Sigmoid colon (tissue), 7 donors: ENCODE data around the gene ATP1B1. TPM values are rescaled to one million over a fixed set of nuclear protein-coding genes. Genes with fewer than 3 reads are reported as not detected.
"Not testable (repeated sequence)": the region's sequence is repeated elsewhere in the genome, so short reads cannot be mapped to it uniquely, and the experiment has no call there.

Source experiments
- DNase-seq: peaks from one replicate; pipeline ENCODE4 v3.0.0-alpha.2; 2019
- H3K27ac ChIP-seq, 4 donors: fragments of 200-600 bp; sonication (generic); one replicate each; pipeline ENCODE4 v1.5.1; 2016 to 2019; ENCODE audit warnings: mild to moderate bottlenecking in 1 of 4
- H3K27me3 ChIP-seq, 3 donors: fragments of 200-600 bp; sonication (generic); one replicate each; pipeline ENCODE4 v1.5.1; 2019; ENCODE audit warnings: mild to moderate bottlenecking in 1 of 3
- H3K36me3 ChIP-seq, 4 donors: fragments of 200-600 bp; sonication (generic); one replicate each; pipeline ENCODE4 v1.5.1; 2016 to 2019
- H3K4me1 ChIP-seq, 4 donors: fragments of 200-600 bp; sonication (generic); one replicate each; pipeline ENCODE4 v1.5.1; 2017 to 2019
- H3K4me3 ChIP-seq, 4 donors: fragments of 200-600 bp; sonication (generic); one replicate each; pipeline ENCODE4 v1.5.1; 2017 to 2019; ENCODE audit warnings: mild to moderate bottlenecking in 2 of 4, moderate library complexity in 1 of 4
- H3K9me3 ChIP-seq, 4 donors: fragments of 200-600 bp in 3 of 4; sonication (generic) in 3 of 4; one replicate each; pipeline versions ENCODE4 v1.5.1 to v1.6.1; 2013 to 2019
- EP300 ChIP-seq, 4 donors: sonication (generic); formaldehyde crosslinking; IDR thresholded peaks; one replicate each; pipeline ENCODE4 v1.6.1; 2017; ENCODE audit warnings: antibody characterized with exemption in 4 of 4
- POLR2A ChIP-seq, 2 donors: fragments of 450-650 bp; IDR thresholded peaks; one replicate each; pipeline ENCODE4 v1.6.1; 2016; ENCODE audit warnings: antibody characterized with exemption in 2 of 2, mild to moderate bottlenecking in 2 of 2, moderate library complexity in 2 of 2
- POLR2AphosphoS5 ChIP-seq, 4 donors: sonication (generic); formaldehyde crosslinking; IDR thresholded peaks; one replicate each; pipeline ENCODE4 v1.6.1; 2017; ENCODE audit warnings: antibody characterized with exemption in 4 of 4
- WGBS, 2 donors: extraction: QIAGEN DNeasy Blood & Tissue Kit; methylation state at CpG; one replicate each; pipeline ENCODE4 v1.1.7; 2013; 5-methylcytosine and 5-hydroxymethylcytosine counted together
- intact Hi-C: fragments of 100-400 bp; cut with DNase I; formaldehyde crosslinking; loops from one replicate; pipeline ENCODE4 v1.15.1; 2023
- polyA plus RNA-seq, 3 donors: library from polyadenylated mRNA; stranded (reverse); fragments of 200-250 nt; gene quantifications; one replicate each; pipeline ENCODE4 v1.2.3, GENCODE V29; 2013
- total RNA-seq, 4 donors: library from RNA; depleted of rRNA; stranded (reverse); fragments of >200 nt; gene quantifications; one replicate each; pipeline ENCODE4 v1.1.0, GENCODE V29; 2016
- TF ChIP-seq, protein P1 (sequence below), 4 experiments: fragments of 450-650 bp in 3 of 4; fragments of 200-600 bp in 1 of 4; IDR thresholded peaks; one replicate each; pipeline ENCODE4 v1.5.1; 2016 to 2019; ENCODE audit warnings: antibody characterized with exemption in 4 of 4, mild to moderate bottlenecking in 3 of 4, moderate library complexity in 2 of 4
- donor health status: healthy with polysubstance abuse.
- donor health status: Bipolar disorder and iron deficiency.
- donor health status: healthy.

The ATP1B1 gene
- total and polyA plus RNA-seq, 7 donors: 54.7 to 259 (median 102) TPM

DNA sequence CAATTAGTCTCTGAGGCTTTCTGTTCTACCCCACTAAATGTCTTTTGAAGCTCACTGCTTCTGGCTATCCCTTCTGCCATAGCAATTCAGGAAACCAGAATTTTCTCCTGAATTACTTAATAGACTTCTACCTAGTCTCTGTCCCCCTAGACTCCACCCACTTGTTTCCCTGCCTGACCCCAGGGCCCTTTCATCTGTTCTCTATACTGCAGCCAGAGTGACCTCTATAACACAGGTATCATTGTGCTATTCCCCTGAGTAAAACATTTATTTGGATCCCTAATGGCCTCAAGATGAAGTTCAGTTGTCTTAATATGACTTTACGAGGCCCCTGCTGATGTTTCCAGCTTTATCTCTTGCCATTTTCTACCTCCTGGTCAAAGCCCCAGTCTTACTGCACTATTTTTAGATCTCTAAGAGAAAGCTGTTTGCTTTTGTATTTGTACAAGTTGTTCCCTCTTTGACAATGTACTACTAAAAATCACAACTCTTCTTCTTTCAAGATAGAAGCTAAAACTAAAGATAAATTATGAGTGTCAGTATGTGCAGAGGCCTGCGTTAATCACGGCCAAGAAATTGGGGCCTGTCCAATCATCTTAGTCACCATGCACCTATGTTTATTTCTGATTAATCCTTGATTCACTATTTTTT is 54.5 kb downstream of the ATP1B1 start:
- DNase-seq: peak; percentile 78
- TF ChIP-seq, protein P1, sequence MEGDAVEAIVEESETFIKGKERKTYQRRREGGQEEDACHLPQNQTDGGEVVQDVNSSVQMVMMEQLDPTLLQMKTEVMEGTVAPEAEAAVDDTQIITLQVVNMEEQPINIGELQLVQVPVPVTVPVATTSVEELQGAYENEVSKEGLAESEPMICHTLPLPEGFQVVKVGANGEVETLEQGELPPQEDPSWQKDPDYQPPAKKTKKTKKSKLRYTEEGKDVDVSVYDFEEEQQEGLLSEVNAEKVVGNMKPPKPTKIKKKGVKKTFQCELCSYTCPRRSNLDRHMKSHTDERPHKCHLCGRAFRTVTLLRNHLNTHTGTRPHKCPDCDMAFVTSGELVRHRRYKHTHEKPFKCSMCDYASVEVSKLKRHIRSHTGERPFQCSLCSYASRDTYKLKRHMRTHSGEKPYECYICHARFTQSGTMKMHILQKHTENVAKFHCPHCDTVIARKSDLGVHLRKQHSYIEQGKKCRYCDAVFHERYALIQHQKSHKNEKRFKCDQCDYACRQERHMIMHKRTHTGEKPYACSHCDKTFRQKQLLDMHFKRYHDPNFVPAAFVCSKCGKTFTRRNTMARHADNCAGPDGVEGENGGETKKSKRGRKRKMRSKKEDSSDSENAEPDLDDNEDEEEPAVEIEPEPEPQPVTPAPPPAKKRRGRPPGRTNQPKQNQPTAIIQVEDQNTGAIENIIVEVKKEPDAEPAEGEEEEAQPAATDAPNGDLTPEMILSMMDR (IDR thresholded peaks at IDR 0.05): no peak
- TF ChIP-seq POLR2A (IDR thresholded peaks at IDR 0.05) (no peak), POLR2AphosphoS5 (IDR thresholded peaks at IDR 0.05) (peak; percentile 70 to 90 (median 86)), EP300 (IDR thresholded peaks at IDR 0.05) (peak; percentile 58 to 91 (median 86))
- 90 to 91% methylated on average over 3 of the region's 3 CpGs for WGBS, 2 donors

DNA sequence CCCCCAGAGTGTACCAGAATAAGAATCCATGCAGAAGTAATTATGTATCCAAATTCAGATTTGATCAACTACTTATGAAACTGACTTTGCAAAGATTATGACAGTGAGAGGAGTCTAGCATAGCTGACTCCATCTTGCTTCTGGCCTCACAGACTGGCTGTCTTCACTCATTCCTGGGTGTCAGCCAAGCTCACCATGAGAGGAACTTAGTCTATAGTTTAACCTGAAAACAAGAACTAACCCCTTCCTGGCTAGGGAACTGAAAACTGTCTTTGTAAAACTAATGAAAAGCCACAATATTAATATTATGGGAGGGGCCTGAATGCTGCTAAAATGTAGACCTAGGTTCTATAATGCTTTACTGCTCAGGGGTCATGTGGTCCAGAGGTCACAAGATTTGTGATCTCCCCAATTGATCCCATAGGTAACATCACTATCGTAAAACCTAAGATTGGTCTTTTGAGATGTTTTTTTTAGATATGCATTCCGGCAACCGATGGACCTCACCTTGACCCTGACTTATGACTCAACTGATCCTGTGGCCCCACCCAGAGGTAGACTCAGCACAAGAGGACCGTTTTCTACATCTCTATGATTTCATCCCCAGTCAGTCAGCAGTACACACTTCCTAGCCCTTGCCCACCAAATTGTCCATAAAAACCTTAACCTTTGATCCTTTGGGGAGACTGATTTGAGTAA is 55.2 kb downstream of the ATP1B1 start:
- DNase-seq: peak; percentile 67
- Histone ChIP-seq H3K27ac (peak overlapping the region; percentile 70 to 82 (median 75)), H3K36me3 (no peaks in the 10 kb centered on the region), H3K4me3 (no peak overlapping the region), H3K27me3 (no peaks in the 10 kb centered on the region), H3K9me3 (no peaks in the 10 kb centered on the region), H3K4me1 (peaks cover 0 to 43% (median 23%) of the 10 kb centered on the region in 4 donors)
- intact Hi-C loops: loop anchor here (5.0 kb wide), 1 partner anchor 46 kb away; no protein-coding TSS in a partner anchor
- WGBS, 2 donors: 31 to 72% methylated on average over 4 of the region's 4 CpGs
- TF ChIP-seq, protein P1 (IDR thresholded peaks at IDR 0.05): no peak
- TF ChIP-seq POLR2A (IDR thresholded peaks at IDR 0.05): no peak
- TF ChIP-seq EP300 (IDR thresholded peaks at IDR 0.05): no peak
- TF ChIP-seq POLR2AphosphoS5 (IDR thresholded peaks at IDR 0.05): no peak

More for the DNA sequence above, 54.5 kb downstream of the ATP1B1 start:
- H3K4me1 ChIP-seq: peaks cover 0 to 45% (median 27%) of the 10 kb centered on the region in 4 donors
- H3K27me3 ChIP-seq: no peaks in the 10 kb centered on the region
- H3K4me3 ChIP-seq: no peak overlapping the region
- intact Hi-C loops: loop anchor here (1.0 to 5.0 kb wide), 2 partner anchors 46 to 55 kb away; partner anchors contain the start of gene ATP1B1
- H3K9me3 ChIP-seq: no peaks in the 10 kb centered on the region
- no peaks in the 10 kb centered on the region for H3K36me3 ChIP-seq
- peak overlapping the region; percentile 70 to 82 (median 75) for H3K27ac ChIP-seq

DNA sequence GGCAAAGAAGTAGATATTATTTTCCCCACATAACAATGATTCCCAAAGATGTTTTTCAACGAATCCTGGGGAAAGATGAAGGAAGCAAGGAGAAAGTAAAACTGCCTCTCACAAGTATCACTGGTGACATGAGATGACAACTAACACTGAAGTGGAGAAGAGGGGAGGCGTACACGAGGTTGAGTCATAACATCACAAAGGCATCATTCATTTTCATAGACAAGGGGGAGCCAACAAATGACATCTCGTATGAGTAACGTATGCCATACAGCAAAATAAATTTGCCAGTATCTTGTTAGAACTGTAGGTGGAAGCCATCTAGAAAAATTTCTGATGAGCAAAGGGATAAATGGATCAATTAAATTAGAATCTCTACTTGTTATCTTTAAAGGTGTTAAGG is 56.6 kb downstream of the ATP1B1 start:
- intact Hi-C loops: loop anchor here (5.0 kb wide), 1 partner anchor 44 kb away; no protein-coding TSS in a partner anchor
- no peak for TF ChIP-seq EP300 (IDR thresholded peaks at IDR 0.05)
- no peak for TF ChIP-seq POLR2AphosphoS5 (IDR thresholded peaks at IDR 0.05)
- TF ChIP-seq, protein P1 (IDR thresholded peaks at IDR 0.05): no peak
- TF ChIP-seq POLR2A (IDR thresholded peaks at IDR 0.05): no peak
- H3K36me3 ChIP-seq: no peaks in the 10 kb centered on the region
- peaks cover 0 to 33% (median 22%) of the 10 kb centered on the region in 4 donors for H3K4me1 ChIP-seq
- no peaks in the 10 kb centered on the region for H3K9me3 ChIP-seq
- DNase-seq: no peak
- H3K27me3 ChIP-seq: no peaks in the 10 kb centered on the region
- no peak overlapping the region for H3K4me3 ChIP-seq
- H3K27ac ChIP-seq: peak overlapping the region in 1 of 4 donors; percentile 8
- WGBS, 2 donors: 70 to 76% methylated on average over 5 of the region's 5 CpGs

DNA sequence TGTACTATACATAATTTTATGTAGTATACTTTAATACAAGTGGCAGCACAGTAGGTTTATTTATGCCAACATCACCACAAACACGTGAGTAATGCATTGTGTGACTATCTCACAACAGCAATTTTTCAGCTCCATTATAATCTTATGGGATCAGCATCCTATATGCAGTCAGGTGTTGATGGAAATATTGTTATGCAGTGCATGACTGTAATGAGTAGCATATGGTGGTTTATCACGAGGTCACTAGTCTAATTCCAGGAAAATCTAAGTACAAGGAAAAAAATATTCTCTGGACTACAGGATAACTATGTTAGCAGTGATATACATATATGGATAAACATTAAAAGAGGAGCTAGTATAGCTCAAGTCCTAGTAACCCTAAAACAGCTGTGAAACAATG is 69.0 kb downstream of the ATP1B1 start:
- DNase-seq: no peak
- no peak overlapping the region for H3K4me3 ChIP-seq
- H3K4me1 ChIP-seq: no peaks in the 10 kb centered on the region
- 59 to 76% methylated on average over 2 of the region's 2 CpGs for WGBS, 2 donors
- no peaks in the 10 kb centered on the region for H3K27me3 ChIP-seq
- intact Hi-C loops: no loop called here
- H3K9me3 ChIP-seq: no peaks in the 10 kb centered on the region
- TF ChIP-seq EP300 (IDR thresholded peaks at IDR 0.05) (no peak), POLR2A (IDR thresholded peaks at IDR 0.05) (no peak), POLR2AphosphoS5 (IDR thresholded peaks at IDR 0.05) (no peak)
- TF ChIP-seq, protein P1 (IDR thresholded peaks at IDR 0.05): no peak
- no peaks in the 10 kb centered on the region for H3K36me3 ChIP-seq
- H3K27ac ChIP-seq: no peak overlapping the region

DNA sequence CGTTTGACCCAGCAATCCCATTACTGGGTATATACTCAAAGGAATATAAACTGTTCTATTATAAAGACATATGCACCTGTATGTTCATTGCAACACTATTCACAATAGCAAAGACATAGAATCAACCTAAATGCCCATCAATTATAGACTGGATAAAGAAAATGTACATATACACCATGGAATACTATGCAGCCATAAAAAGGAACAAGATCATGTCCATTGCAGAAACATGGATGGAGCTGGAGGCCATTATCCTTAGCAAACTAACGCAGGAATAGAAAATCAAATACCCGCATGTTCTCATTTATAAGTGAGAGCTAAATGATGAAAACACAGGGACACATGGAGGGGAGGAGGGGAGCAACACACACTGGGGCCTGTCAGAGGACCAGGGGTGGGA is 72.9 kb downstream of the ATP1B1 start:
- H3K9me3 ChIP-seq, DNase-seq, H3K36me3 ChIP-seq, H3K4me3 ChIP-seq, H3K27ac ChIP-seq, intact Hi-C loops, H3K4me1 ChIP-seq, H3K27me3 ChIP-seq: not testable (repeated sequence)
- WGBS, 2 donors: 96 to 97% methylated on average over 3 of the region's 3 CpGs
